GM21381 (cell line): ENCODE data around the gene FARS2.

Experiments used
- ATAC-seq: cut with Tn5 transposase; IDR thresholded peaks from one replicate; pipeline ENCODE4 v1.9.1; 2021; ENCODE audit warnings: mild to moderate bottlenecking, moderate library complexity; ENCODE audit not compliant: unreplicated experiment

Gene FARS2

GRCh38 chr6:5493806-5494205 is 232.5 kb downstream of the FARS2 start:
- ATAC-seq: no peak

- ATAC-seq: no peak
Observed at GRCh38 chr6:5497896-5498578, 236.7 kb downstream of the FARS2 start.

DNA sequence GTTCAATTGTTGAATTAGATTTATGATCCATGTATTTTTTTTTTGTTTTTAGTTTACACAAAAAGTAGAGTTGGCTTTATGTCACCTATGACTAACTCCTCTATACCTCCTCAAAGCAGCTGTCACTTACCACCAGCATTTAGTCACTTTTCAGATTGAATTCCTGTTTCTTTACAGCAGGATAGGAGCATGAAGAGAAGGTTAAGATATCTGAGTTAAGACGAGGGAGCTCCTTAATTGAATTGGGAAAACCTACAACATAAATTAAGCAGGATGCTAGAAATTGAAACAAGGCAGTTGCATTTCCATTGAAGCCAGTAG is 237.2 kb downstream of the FARS2 start:
- ATAC-seq: no peak

GRCh38 chr6:5499644-5500306 is 238.5 kb downstream of the FARS2 start:
- ATAC-seq: no peak

DNA sequence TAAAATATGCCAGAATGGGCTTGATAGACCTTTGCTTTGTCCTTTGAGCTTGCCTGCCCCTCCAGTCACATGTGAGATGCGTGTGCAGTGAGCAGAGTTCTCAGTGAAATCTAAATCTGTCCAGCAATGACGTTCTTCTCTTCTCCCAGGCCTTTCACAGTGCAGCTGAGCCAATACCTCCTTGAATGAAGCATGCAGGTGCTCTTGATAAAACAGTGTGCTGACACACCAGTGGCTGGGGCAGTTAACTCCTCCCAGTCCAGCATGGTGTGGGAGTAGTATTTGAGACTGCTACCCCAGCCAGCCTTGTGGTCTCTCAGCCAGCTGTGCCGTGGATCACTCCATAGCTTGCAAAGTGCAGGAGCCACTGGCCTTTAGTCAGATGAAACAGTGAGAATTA is 240.5 kb downstream of the FARS2 start:
- ATAC-seq: no peak

DNA sequence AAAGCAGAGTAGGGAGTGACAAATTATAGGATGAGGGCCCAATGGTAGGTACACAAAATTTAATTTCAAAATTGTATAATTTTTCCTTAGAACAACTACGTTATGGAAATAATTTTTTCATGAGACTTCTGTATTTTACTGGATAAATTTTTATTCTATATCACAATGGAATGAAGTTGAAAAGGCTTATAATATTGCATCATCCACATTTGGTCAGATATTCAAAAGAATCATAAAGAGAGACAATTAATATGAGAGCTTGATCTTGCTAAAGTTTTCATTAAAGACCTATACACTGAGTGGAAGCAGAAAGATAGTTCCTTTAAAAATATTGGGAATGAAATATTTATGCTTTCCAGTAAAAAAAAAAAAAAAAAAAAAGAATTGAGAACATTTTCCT is 242.8 kb downstream of the FARS2 start:
- ATAC-seq: no peak

GRCh38 chr6:5506149-5506548 is 244.8 kb downstream of the FARS2 start:
- peak; percentile 43 for ATAC-seq

GRCh38 chr6:5506597-5506996 is 245.3 kb downstream of the FARS2 start:
- peak; percentile 18 for ATAC-seq

- peak; percentile 85 for ATAC-seq
Observed at GRCh38 chr6:5507131-5507681, 245.9 kb downstream of the FARS2 start.

DNA sequence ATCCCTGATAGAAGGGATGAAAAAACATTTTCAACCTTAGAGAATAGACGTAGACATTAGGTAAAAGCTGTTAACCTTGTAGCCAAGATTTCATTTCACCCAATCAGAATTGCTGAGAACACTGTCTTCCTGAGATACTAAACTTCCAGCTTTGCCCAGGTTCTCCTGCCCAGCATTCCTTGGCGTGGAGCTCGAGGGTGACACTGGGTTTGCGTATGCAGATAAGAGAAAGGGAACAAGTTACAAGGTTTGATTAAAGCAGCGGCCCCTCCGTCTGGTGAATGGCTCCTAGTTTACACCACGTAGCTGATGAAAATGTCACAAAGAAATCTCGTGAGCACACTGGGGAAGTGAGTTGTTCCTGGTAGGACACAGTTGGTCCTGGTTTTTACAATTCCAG is 247.8 kb downstream of the FARS2 start:
- ATAC-seq: no peak

DNA sequence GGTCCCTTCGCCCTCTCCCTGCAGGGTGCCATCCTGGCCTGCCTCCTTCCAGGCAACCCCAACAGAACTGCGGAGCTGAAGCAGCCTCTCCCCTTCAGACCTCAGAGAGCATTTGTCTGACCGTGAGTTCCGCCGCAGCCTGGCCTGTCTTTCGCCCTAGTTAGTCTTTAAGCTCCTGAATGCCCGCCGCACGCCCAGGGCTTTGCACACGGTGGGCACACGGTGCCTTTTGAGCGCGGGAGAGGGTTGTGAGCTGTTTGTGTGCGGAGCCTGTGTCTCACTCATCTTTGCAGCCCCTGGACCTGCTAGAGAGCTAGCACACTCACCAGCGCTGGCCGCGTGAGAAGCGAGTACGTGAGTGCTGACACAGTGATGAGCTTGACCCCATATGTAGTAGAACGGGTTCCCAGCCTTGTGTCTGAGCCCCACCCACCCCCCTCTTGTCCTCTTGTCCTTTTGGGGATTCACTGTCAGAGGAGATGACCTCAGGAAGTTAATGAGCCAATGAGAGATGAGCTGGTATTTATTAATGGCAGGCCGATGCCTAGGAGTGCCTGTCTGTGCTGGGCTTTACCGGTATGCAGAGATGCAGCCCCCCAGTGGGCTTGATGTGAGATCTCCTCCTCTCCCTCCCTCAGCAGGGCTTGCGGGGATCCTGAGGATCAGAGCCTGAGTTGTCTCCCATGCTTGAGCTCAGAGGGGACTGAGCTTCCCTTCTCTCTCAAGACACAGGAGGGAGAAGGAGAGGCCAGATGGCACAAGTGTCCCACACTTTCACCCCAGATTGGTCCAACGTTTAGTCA is 249.2 kb downstream of the FARS2 start:
- ATAC-seq: no peak

DNA sequence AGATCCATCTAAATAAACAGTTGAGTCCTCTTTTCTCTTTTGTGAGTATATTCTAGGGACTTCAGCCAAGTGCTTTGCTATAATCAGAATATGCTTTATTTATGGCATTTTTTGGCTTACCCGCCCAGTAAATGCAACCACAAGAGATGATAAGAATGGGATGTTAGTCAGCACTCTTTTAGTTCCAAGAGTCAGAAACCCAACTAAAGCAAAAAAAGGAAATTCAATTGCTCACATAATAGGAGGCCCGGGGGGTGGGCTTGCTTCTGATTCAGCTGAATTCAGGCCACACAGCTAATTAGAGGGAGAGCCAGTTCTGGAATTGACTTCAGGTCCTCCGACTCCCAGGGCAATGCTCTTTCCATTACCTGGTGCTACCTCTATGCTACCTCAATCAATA is 250.6 kb downstream of the FARS2 start:
- no peak for ATAC-seq

DNA sequence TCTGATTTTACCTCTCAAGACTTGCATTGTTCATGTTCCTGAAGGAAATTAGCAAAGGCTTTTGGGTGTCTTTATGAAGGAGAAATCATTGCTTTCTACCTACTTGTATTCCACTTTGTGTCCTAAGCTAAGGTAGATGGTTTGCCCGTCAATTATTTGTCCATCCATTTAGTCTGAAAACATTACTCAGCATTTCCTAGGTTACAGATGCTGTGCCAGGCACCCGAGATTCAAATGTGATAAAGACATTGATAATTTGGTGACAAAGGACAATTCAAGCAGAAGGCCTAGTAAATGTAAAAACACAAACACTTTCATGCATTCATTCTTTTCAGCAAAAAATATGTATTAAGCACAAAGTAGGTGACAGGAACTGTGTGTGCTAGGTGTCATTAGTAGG is 251.1 kb downstream of the FARS2 start:
- no peak for ATAC-seq

DNA sequence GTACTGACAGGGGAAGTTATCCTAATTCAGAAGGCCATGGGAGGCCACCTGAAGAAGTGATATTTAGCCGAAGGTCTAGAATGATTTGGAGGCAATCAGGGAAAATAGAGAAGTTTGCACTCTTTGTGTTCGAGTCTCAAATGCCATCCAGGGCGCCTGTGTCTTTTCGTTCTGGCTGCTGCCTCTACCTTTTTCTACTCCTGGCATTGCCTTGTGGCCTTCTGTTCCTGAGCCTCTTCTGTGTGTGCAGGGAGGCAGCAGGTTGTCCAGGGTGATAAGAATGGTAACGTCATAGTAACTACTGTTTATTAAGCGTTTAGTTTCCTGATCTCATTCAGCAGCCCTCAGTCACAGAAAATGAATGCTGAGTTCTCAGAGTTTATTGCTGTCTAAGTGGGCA is 252.1 kb downstream of the FARS2 start:
- ATAC-seq: no peak

GRCh38 chr6:5514353-5514752 is 253.0 kb downstream of the FARS2 start:
- no peak for ATAC-seq

DNA sequence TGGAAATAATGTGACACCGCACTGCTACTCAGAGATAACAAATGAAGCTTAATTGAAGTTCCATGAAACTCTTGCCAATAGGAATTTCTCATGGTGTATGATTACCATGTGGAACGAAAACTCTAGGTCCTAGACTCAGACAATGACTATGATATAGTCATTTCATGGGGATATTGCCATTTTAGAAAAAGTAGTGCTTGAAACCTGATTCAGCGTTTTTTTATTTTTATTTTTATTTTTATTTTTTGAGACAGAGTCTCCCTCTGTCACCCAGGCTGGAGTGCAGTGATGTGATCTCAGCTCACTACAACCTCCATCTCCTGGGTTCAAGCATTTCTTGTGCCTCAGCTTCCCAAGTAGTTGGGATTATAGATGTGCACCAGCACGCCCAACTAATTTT is 253.9 kb downstream of the FARS2 start:
- ATAC-seq: no peak

- no peak for ATAC-seq
Observed at GRCh38 chr6:5516036-5516435, 254.7 kb downstream of the FARS2 start.

DNA sequence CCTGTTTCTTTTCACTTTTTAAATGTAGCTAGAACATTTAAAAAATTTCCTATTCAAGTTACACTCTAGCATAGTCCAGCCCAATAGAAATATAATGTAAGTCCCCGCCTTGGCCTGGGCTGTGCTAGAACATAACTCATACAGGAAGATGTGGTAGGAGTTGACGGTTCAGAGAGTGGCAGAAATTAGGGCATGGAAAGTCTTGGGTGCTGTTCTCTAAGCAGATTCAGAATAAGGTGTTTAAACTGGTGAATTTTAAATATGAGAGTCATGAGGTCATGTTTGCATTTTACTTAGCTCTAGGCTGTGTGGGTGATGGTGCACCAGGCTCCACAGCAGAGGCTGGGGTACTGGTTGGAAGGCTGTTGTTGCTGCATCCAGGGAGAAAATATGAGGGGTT is 256.5 kb downstream of the FARS2 start:
- no peak for ATAC-seq

GRCh38 chr6:5518936-5519491 is 257.7 kb downstream of the FARS2 start:
- no peak for ATAC-seq

- no peak for ATAC-seq
Observed at GRCh38 chr6:5520796-5521195, 259.5 kb downstream of the FARS2 start.

DNA sequence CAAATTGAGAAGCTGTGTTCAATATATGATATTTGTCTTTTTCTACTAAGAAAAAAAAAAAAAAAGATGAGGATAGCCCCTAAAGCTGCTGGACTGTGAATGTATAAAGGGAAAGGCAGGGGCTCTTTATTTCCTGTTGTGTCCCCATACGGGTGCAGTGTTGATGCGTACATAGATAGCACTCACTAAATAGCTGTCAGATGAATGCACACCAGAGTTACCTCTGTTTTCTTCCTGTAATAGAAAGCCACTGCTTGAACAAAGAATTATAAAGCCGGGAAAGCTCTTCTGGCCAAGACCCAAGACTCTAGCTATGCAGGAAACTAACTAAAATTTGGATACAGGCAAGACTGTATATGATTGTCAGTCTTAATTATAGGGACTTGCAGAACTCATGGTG is 260.0 kb downstream of the FARS2 start:
- ATAC-seq: no peak

GRCh38 chr6:5522147-5522546 is 260.8 kb downstream of the FARS2 start:
- ATAC-seq: no peak
